ENCODE data around the gene ESD. TPM values are rescaled to one million over a fixed set of nuclear protein-coding genes. Genes with fewer than 3 reads are reported as not detected.

The ESD gene
- polyA plus RNA-seq, 4 donors: 108 to 181 (median 119) TPM

DNA sequence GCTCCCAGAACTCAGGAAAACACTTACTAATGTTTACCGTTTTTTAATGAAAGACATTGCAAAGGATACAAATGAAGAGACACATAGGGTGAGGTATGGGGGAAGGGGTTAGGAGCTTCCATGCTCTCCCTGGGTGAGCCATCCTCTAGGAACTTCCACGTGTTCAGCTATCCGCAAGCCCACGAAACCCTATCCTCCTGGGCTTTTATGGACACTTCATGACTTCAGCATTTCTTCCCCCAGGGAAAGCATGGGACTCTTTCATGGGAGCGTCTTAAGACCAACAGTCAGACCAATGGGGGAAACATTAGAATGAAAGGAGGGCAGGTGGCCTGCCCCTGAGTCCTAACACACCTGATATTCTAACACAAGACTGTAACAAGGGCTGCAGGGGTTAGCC is 6.6 kb upstream of the ESD start:
- Histone ChIP-seq H3K9me3 (ENCODE audit: control insufficient read depth in 2 of 2, insufficient read depth in 1 of 2, low read depth in 1 of 2, low read length in 1 of 2) (no peaks in the 10 kb centered on the region), H3K4me1 (ENCODE audit: control insufficient read depth in 3 of 3, insufficient read depth in 2 of 3, low read depth in 1 of 3, low read length in 2 of 3) (peaks cover 0 to 6% (median 0%) of the 10 kb centered on the region in 3 donors), H3K36me3 (ENCODE audit: control insufficient read depth in 3 of 3, insufficient read depth in 2 of 3, low read depth in 1 of 3, low read length in 3 of 3) (no peaks in the 10 kb centered on the region), H3K4me3 (ENCODE audit: low read depth in 1 of 3, low read length in 3 of 3) (no peak overlapping the region), H3K27me3 (ENCODE audit: control insufficient read depth in 3 of 3, insufficient read depth in 3 of 3, low read length in 3 of 3) (no peaks in the 10 kb centered on the region), H3K27ac (ENCODE audit: low read depth in 1 of 3, low read length in 2 of 3) (no peak overlapping the region)
- FAIRE-seq (no peak), DNase-seq (no peak)
- 89 to 93% (median 90%) methylated on average over 5 of the region's 5 CpGs for WGBS, 3 donors

DNA sequence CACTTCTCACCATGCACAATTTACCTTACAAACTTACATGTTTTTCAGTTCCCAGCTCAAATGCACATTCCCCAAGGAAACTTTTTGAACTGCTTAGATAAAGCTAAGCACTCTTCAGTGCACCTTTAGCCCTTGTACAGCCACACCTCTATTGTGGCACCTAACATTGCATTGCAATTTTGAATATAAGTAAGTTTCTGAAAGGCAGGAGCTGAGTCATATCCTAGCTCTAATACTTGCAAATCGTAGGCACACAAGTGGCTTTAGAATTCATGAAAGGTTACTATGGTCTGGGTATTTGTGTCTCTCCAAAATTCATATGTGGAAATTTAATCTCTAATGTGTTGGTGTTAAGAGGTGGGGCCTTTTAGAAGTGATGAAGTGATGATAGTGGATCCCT is 4.9 kb upstream of the ESD start:
- no peak overlapping the region for H3K4me3 ChIP-seq (ENCODE audit: low read depth in 1 of 3, low read length in 3 of 3)
- H3K4me1 ChIP-seq (ENCODE audit: control insufficient read depth in 3 of 3, insufficient read depth in 2 of 3, low read depth in 1 of 3, low read length in 2 of 3): peaks cover 0 to 12% (median 2%) of the 10 kb centered on the region in 3 donors
- peak; percentile 10 to 25 for DNase-seq
- no peaks in the 10 kb centered on the region for H3K27me3 ChIP-seq (ENCODE audit: control insufficient read depth in 3 of 3, insufficient read depth in 3 of 3, low read length in 3 of 3)
- H3K27ac ChIP-seq (ENCODE audit: low read depth in 1 of 3, low read length in 2 of 3): no peak overlapping the region
- H3K36me3 ChIP-seq (ENCODE audit: control insufficient read depth in 3 of 3, insufficient read depth in 2 of 3, low read depth in 1 of 3, low read length in 3 of 3): no peaks in the 10 kb centered on the region
- H3K9me3 ChIP-seq (ENCODE audit: control insufficient read depth in 2 of 2, insufficient read depth in 1 of 2, low read depth in 1 of 2, low read length in 1 of 2): no peaks in the 10 kb centered on the region
- 46 to 61% (median 50%) methylated on average over 1 of the region's 1 CpG for WGBS, 3 donors
- no peak for FAIRE-seq

- peaks cover 3 to 21% (median 9%) of the 10 kb centered on the region in 3 donors for H3K4me1 ChIP-seq (ENCODE audit: control insufficient read depth in 3 of 3, insufficient read depth in 2 of 3, low read depth in 1 of 3, low read length in 2 of 3)
- FAIRE-seq (no peak), DNase-seq (no peak)
- 88 to 90% (median 89%) methylated on average over 4 of the region's 4 CpGs for WGBS, 3 donors
- no peak overlapping the region for H3K27ac ChIP-seq (ENCODE audit: low read depth in 1 of 3, low read length in 2 of 3)
- no peaks in the 10 kb centered on the region for H3K36me3 ChIP-seq (ENCODE audit: control insufficient read depth in 3 of 3, insufficient read depth in 2 of 3, low read depth in 1 of 3, low read length in 3 of 3)
- H3K9me3 ChIP-seq (ENCODE audit: control insufficient read depth in 2 of 2, insufficient read depth in 1 of 2, low read depth in 1 of 2, low read length in 1 of 2): no peaks in the 10 kb centered on the region
- H3K27me3 ChIP-seq (ENCODE audit: control insufficient read depth in 3 of 3, insufficient read depth in 3 of 3, low read length in 3 of 3): no peaks in the 10 kb centered on the region
- H3K4me3 ChIP-seq (ENCODE audit: low read depth in 1 of 3, low read length in 3 of 3): no peak overlapping the region
Measured at GRCh38 chr13:46799139-46799538, 2.2 kb upstream of the ESD start.

- Histone ChIP-seq H3K9me3 (ENCODE audit: control insufficient read depth in 2 of 2, insufficient read depth in 1 of 2, low read depth in 1 of 2, low read length in 1 of 2) (no peaks in the 10 kb centered on the region), H3K36me3 (ENCODE audit: control insufficient read depth in 3 of 3, insufficient read depth in 2 of 3, low read depth in 1 of 3, low read length in 3 of 3) (no peaks in the 10 kb centered on the region), H3K27ac (ENCODE audit: low read depth in 1 of 3, low read length in 2 of 3) (peak overlapping the region; percentile 76 to 96 (median 91)), H3K4me3 (ENCODE audit: low read depth in 1 of 3, low read length in 3 of 3) (peak overlapping the region in 2 of 3 donors; percentile 75 to 92), H3K27me3 (ENCODE audit: control insufficient read depth in 3 of 3, insufficient read depth in 3 of 3, low read length in 3 of 3) (no peaks in the 10 kb centered on the region), H3K4me1 (ENCODE audit: control insufficient read depth in 3 of 3, insufficient read depth in 2 of 3, low read depth in 1 of 3, low read length in 2 of 3) (peaks cover 3 to 25% (median 9%) of the 10 kb centered on the region in 3 donors)
- DNase-seq: peak; percentile 45 to 72
- 16 to 48% (median 19%) methylated on average over 9 of the region's 9 CpGs for WGBS, 3 donors
- no peak for FAIRE-seq
Measured at GRCh38 chr13:46797501-46798237, 708 bp upstream of the ESD start.

DNA sequence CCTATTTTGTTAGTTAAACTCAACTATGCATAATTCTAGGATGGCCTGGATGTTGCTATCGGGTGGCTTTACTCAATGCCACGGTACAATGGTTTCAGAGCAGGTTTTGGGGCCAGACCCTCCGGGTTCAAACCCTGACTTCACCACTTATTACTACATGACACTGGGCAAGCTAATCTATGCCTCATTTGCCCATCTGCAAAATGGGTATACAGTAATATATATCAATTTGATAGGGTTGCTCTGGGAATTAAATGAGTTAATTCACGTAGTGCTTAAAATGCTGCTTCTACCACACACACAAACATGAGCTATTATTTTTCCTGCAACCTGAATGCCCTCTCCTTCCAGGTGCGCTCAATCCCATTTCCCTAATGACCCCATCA is 839 bp downstream of the ESD start:
- Histone ChIP-seq H3K9me3 (ENCODE audit: control insufficient read depth in 2 of 2, insufficient read depth in 1 of 2, low read depth in 1 of 2, low read length in 1 of 2) (no peaks in the 10 kb centered on the region), H3K4me1 (ENCODE audit: control insufficient read depth in 3 of 3, insufficient read depth in 2 of 3, low read depth in 1 of 3, low read length in 2 of 3) (peaks cover 3 to 22% (median 9%) of the 10 kb centered on the region in 3 donors), H3K36me3 (ENCODE audit: control insufficient read depth in 3 of 3, insufficient read depth in 2 of 3, low read depth in 1 of 3, low read length in 3 of 3) (no peaks in the 10 kb centered on the region), H3K27me3 (ENCODE audit: control insufficient read depth in 3 of 3, insufficient read depth in 3 of 3, low read length in 3 of 3) (no peaks in the 10 kb centered on the region), H3K27ac (ENCODE audit: low read depth in 1 of 3, low read length in 2 of 3) (peak overlapping the region; percentile 90 to 96 (median 91)), H3K4me3 (ENCODE audit: low read depth in 1 of 3, low read length in 3 of 3) (peak overlapping the region; percentile 67 to 92 (median 75))
- 56 to 62% (median 59%) methylated on average over 5 of the region's 5 CpGs for WGBS, 3 donors
- FAIRE-seq (no peak), DNase-seq (no peak)

DNA sequence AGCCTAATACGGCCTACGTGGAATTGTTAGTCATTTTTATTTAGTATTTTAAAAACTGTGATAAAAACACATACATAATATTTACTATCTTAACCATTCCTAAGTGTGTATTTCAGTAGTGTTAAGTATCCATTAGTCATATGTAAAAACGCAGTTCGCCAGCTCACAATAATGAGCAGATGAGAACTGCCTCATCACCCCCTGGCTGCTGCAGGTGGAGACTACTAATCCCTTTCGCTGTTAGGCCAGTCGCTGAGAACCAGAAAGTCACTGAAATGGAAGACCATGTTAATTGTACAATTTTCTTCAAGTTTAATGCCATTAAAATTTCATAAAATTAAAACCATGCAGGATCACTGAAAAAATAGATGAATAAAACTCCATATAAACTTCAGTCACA is 1.6 kb downstream of the ESD start:
- 91 to 95% (median 92%) methylated on average over 6 of the region's 6 CpGs for WGBS, 3 donors
- Histone ChIP-seq H3K4me3 (ENCODE audit: low read depth in 1 of 3, low read length in 3 of 3) (no peak overlapping the region), H3K9me3 (ENCODE audit: control insufficient read depth in 2 of 2, insufficient read depth in 1 of 2, low read depth in 1 of 2, low read length in 1 of 2) (no peaks in the 10 kb centered on the region), H3K4me1 (ENCODE audit: control insufficient read depth in 3 of 3, insufficient read depth in 2 of 3, low read depth in 1 of 3, low read length in 2 of 3) (peaks cover 3 to 22% (median 9%) of the 10 kb centered on the region in 3 donors), H3K36me3 (ENCODE audit: control insufficient read depth in 3 of 3, insufficient read depth in 2 of 3, low read depth in 1 of 3, low read length in 3 of 3) (peaks cover 0 to 2% (median 2%) of the 10 kb centered on the region in 3 donors), H3K27me3 (ENCODE audit: control insufficient read depth in 3 of 3, insufficient read depth in 3 of 3, low read length in 3 of 3) (no peaks in the 10 kb centered on the region), H3K27ac (ENCODE audit: low read depth in 1 of 3, low read length in 2 of 3) (no peak overlapping the region)
- FAIRE-seq (no peak), DNase-seq (no peak)

- no peaks in the 10 kb centered on the region for H3K9me3 ChIP-seq (ENCODE audit: control insufficient read depth in 2 of 2, insufficient read depth in 1 of 2, low read depth in 1 of 2, low read length in 1 of 2)
- DNase-seq (no peak), FAIRE-seq (no peak)
- no peak overlapping the region for H3K4me3 ChIP-seq (ENCODE audit: low read depth in 1 of 3, low read length in 3 of 3)
- WGBS, 3 donors: 89 to 94% (median 90%) methylated on average over 3 of the region's 3 CpGs
- no peaks in the 10 kb centered on the region for H3K4me1 ChIP-seq (ENCODE audit: control insufficient read depth in 3 of 3, insufficient read depth in 2 of 3, low read depth in 1 of 3, low read length in 2 of 3)
- no peak overlapping the region for H3K27ac ChIP-seq (ENCODE audit: low read depth in 1 of 3, low read length in 2 of 3)
- no peaks in the 10 kb centered on the region for H3K27me3 ChIP-seq (ENCODE audit: control insufficient read depth in 3 of 3, insufficient read depth in 3 of 3, low read length in 3 of 3)
- H3K36me3 ChIP-seq (ENCODE audit: control insufficient read depth in 3 of 3, insufficient read depth in 2 of 3, low read depth in 1 of 3, low read length in 3 of 3): peaks cover under 1 to 14% (median 3%) of the 10 kb centered on the region in 3 donors
Measured at GRCh38 chr13:46783504-46783903, 13.5 kb downstream of the ESD start.

DNA sequence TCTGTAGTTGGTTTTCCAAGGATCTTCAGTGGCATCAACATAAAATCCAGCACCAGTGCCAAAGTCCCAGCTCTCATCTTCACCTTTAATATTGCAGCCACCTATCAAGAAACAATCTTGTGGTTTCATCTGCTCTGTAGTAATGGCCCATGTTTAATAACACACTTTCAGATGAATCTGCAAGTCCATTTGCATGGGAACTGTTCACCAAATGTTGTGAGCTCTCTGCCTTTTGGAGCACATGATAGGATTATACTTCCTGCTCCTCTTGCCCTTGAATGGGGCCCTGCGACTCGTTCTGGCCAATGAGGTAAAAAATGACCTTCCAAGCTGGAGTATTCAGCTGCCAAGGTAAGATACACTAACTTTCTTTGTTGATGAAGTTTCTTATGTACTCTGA is 14.3 kb downstream of the ESD start:
- no peak for FAIRE-seq
- 77 to 80% (median 78%) methylated on average over 2 of the region's 2 CpGs for WGBS, 3 donors
- H3K27me3 ChIP-seq (ENCODE audit: control insufficient read depth in 3 of 3, insufficient read depth in 3 of 3, low read length in 3 of 3): no peaks in the 10 kb centered on the region

GRCh38 chr13:46782066-46782465 is 14.9 kb downstream of the ESD start:
- 92 to 97% (median 93%) methylated on average over 1 of the region's 1 CpG for WGBS, 3 donors
- H3K27ac ChIP-seq (ENCODE audit: low read depth in 1 of 3, low read length in 2 of 3): no peak overlapping the region
- H3K36me3 ChIP-seq (ENCODE audit: control insufficient read depth in 3 of 3, insufficient read depth in 2 of 3, low read depth in 1 of 3, low read length in 3 of 3): peaks cover 0 to 14% (median 3%) of the 10 kb centered on the region in 3 donors
- H3K4me1 ChIP-seq (ENCODE audit: control insufficient read depth in 3 of 3, insufficient read depth in 2 of 3, low read depth in 1 of 3, low read length in 2 of 3): no peaks in the 10 kb centered on the region
- FAIRE-seq (peak; percentile 33), DNase-seq (no peak)
- no peak overlapping the region for H3K4me3 ChIP-seq (ENCODE audit: low read depth in 1 of 3, low read length in 3 of 3)
- no peaks in the 10 kb centered on the region for H3K9me3 ChIP-seq (ENCODE audit: control insufficient read depth in 2 of 2, insufficient read depth in 1 of 2, low read depth in 1 of 2, low read length in 1 of 2)
- no peaks in the 10 kb centered on the region for H3K27me3 ChIP-seq (ENCODE audit: control insufficient read depth in 3 of 3, insufficient read depth in 3 of 3, low read length in 3 of 3)

More for the DNA sequence above, 14.3 kb downstream of the ESD start:
- H3K27ac ChIP-seq (ENCODE audit: low read depth in 1 of 3, low read length in 2 of 3): no peak overlapping the region
- H3K4me3 ChIP-seq (ENCODE audit: low read depth in 1 of 3, low read length in 3 of 3): no peak overlapping the region
- no peak for DNase-seq
- no peaks in the 10 kb centered on the region for H3K9me3 ChIP-seq (ENCODE audit: control insufficient read depth in 2 of 2, insufficient read depth in 1 of 2, low read depth in 1 of 2, low read length in 1 of 2)
- H3K4me1 ChIP-seq (ENCODE audit: control insufficient read depth in 3 of 3, insufficient read depth in 2 of 3, low read depth in 1 of 3, low read length in 2 of 3): no peaks in the 10 kb centered on the region
- peaks cover 0 to 14% (median 3%) of the 10 kb centered on the region in 3 donors for H3K36me3 ChIP-seq (ENCODE audit: control insufficient read depth in 3 of 3, insufficient read depth in 2 of 3, low read depth in 1 of 3, low read length in 3 of 3)

Measured in small intestine (tissue), 7 donors.